ENCODE measurements around the gene COL8A2.

COL8A2 gene

GRCh38 chr1:36151845-36152203 is 26.8 kb upstream of the COL8A2 start:
- H3K4me3 ChIP-seq (replicated peaks; ENCODE audit: low read depth, low read length): no peak overlapping the region
- no peak for DNase-seq (ENCODE audit: extremely low read depth, low read depth)
- TF ChIP-seq CTCF (IDR thresholded peaks at IDR 0.05; ENCODE audit: low read depth, low read length, missing control alignments): no peak

GRCh38 chr1:36151134-36151844 is 26.3 kb upstream of the COL8A2 start:
- TF ChIP-seq CTCF (IDR thresholded peaks at IDR 0.05; ENCODE audit: low read depth, low read length, missing control alignments): no peak
- no peak overlapping the region for H3K4me3 ChIP-seq (replicated peaks; ENCODE audit: low read depth, low read length)
- no peak for DNase-seq (ENCODE audit: extremely low read depth, low read depth)

- DNase-seq (ENCODE audit: extremely low read depth, low read depth): peak; percentile 81
- H3K4me3 ChIP-seq (replicated peaks; ENCODE audit: low read depth, low read length): peak overlapping the region; percentile 26
- TF ChIP-seq CTCF (IDR thresholded peaks at IDR 0.05; ENCODE audit: low read depth, low read length, missing control alignments): no peak
These were observed 25.5 kb upstream of the COL8A2 start for GRCh38 chr1:36150296-36151133.

- H3K4me3 ChIP-seq (replicated peaks; ENCODE audit: low read depth, low read length): peak overlapping the region; percentile 26; the same call in 1 of the 2 replicates
- DNase-seq (ENCODE audit: extremely low read depth, low read depth): no peak
- TF ChIP-seq CTCF (IDR thresholded peaks at IDR 0.05; ENCODE audit: low read depth, low read length, missing control alignments): no peak
These were observed 24.9 kb upstream of the COL8A2 start for GRCh38 chr1:36149973-36150295.

- peak within 1 kb of the TSS; percentile 89 for H3K4me3 ChIP-seq (replicated peaks; ENCODE audit: low read depth, low read length)
- peak; percentile 98 for DNase-seq (ENCODE audit: extremely low read depth, low read depth)
- peak; percentile 99 for TF ChIP-seq CTCF (IDR thresholded peaks at IDR 0.05; ENCODE audit: low read depth, low read length, missing control alignments)
These were observed 24.4 kb upstream of the COL8A2 start, which contains the start of gene TRAPPC3 for GRCh38 chr1:36149237-36149972. TSS of gene TRAPPC3 (minus strand) at chr1:36149486. CDS start at chr1:36149378, 108 bp downstream.

GRCh38 chr1:36148821-36149236 is 23.8 kb upstream of the COL8A2 start:
- peak overlapping the region; percentile 89 for H3K4me3 ChIP-seq (replicated peaks; ENCODE audit: low read depth, low read length)
- TF ChIP-seq CTCF (IDR thresholded peaks at IDR 0.05; ENCODE audit: low read depth, low read length, missing control alignments): no peak
- DNase-seq (ENCODE audit: extremely low read depth, low read depth): no peak

Measured in HFF-Myc (cell line).